Measurements from ENCODE around the gene UHRF1.

DNA sequence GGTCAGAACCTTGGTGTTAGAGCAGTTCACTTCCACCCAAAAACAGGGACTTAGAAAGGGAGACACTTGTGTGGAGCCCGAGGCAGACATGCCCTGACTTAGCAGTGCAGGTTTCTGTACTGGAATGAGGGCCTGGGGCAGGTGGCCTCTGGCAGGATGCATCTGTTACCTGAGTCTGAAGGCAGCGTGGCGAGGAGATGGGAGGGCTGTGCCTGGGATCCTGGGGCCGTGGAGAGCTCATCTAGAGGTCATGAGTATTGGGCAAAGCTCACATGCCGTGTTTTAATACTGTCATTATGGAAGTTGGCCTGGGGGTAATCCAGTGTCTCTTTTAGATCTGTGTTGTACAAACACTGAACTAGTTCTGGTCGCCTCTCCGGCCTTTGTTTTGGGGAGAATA lies 81.0 kb downstream of the UHRF1 start:
- no peak for TF ChIP-seq EZH2 (IDR thresholded peaks at IDR 0.05; ENCODE audit: insufficient read depth, poor library complexity, severe bottlenecking)
- no peak for TF ChIP-seq EZH2phosphoT487 (IDR thresholded peaks at IDR 0.05; ENCODE audit: insufficient read depth, low read depth)

Data from GM23248 (cell line).